Upper lobe of left lung (tissue), 6 donors: ENCODE measurements around the gene DRAM1. TPM values are rescaled to one million over a fixed set of nuclear protein-coding genes. Genes with fewer than 3 reads are reported as not detected.
A peak's percentile ranks its signal among the peaks of the same experiment; 100 is the strongest.

Source experiments
- ATAC-seq, 2 donors: fragments of 200-7000 bp; cut with Tn5 transposase; one replicate each; pipeline ENCODE4 v1.9.1; 2022; ENCODE audit warnings: mild to moderate bottlenecking in 2 of 2, moderate library complexity in 2 of 2; ENCODE audit not compliant: low FRiP score in 2 of 2
- DNase-seq, 2 donors: peaks; one replicate each; pipeline ENCODE4 v3.0.0-alpha.2; 2019 to 2020
- H3K27ac ChIP-seq, 4 donors: fragments of 200-600 bp; sonication (generic); one replicate each; pipeline ENCODE4 v1.5.1; 2016 to 2019
- H3K27me3 ChIP-seq, 4 donors: fragments of 200-600 bp; sonication (generic); one replicate each; pipeline ENCODE4 v1.5.1; 2017 to 2019
- H3K36me3 ChIP-seq, 4 donors: fragments of 200-600 bp; sonication (generic); one replicate each; pipeline ENCODE4 v1.5.1; 2016 to 2019
- H3K4me1 ChIP-seq, 4 donors: fragments of 200-600 bp; sonication (generic); one replicate each; pipeline ENCODE4 v1.5.1; 2018 to 2019
- H3K4me3 ChIP-seq, 4 donors: fragments of 200-600 bp; sonication (generic); one replicate each; pipeline ENCODE4 v1.5.1; 2017 to 2019; ENCODE audit warnings: mild to moderate bottlenecking in 2 of 4, moderate library complexity in 1 of 4
- H3K9me3 ChIP-seq, 4 donors: fragments of 200-600 bp; sonication (generic); one replicate each; pipeline ENCODE4 v1.5.1; 2018 to 2019
- CTCF ChIP-seq, 6 experiments: fragments of 450-650 bp in 4 of 6; fragments of 200-600 bp in 2 of 6; sonication (generic) in 2 of 6; IDR thresholded peaks; one replicate each; pipeline ENCODE4 v1.5.1; 2016 to 2019; ENCODE audit warnings: antibody characterized with exemption in 6 of 6
- EP300 ChIP-seq, 4 donors: sonication (generic); formaldehyde crosslinking; IDR thresholded peaks; one replicate each; pipeline ENCODE4 v1.5.1; 2017; ENCODE audit warnings: antibody characterized with exemption in 4 of 4, control low read depth in 2 of 4
- POLR2A ChIP-seq, 4 donors: fragments of 450-650 bp; IDR thresholded peaks; one replicate each; pipeline ENCODE4 v1.5.1; 2016 to 2017; ENCODE audit warnings: antibody characterized with exemption in 4 of 4, mild to moderate bottlenecking in 2 of 4
- POLR2AphosphoS5 ChIP-seq, 2 donors: sonication (generic); formaldehyde crosslinking; IDR thresholded peaks; one replicate each; pipeline ENCODE4 v1.5.1; 2017; ENCODE audit warnings: antibody characterized with exemption in 2 of 2
- WGBS, 2 donors: methylation state at CpG; one replicate each; pipeline ENCODE4 v1.1.5; 2017 to 2018; 5-methylcytosine and 5-hydroxymethylcytosine counted together
- total RNA-seq, 6 donors: library from RNA; depleted of rRNA in 4 of 6; stranded (reverse); fragments of >200 nt in 4 of 6; gene quantifications; one replicate each; pipeline versions ENCODE4 v1.1.0 to v1.2.1, GENCODE V29; 2016 to 2021
- donor health status: DM: no; HTN: no; CAD: no; lungs with moderate emphysema.
- donor health status: DM: no; HTN: yes; CAD: no; lungs with severe emphysema.

Gene DRAM1
- total RNA-seq, 6 donors from 2014 or later: 28.9 to 203 (median 142) TPM

- Histone ChIP-seq H3K36me3 (no peaks in the 10 kb centered on the region), H3K9me3 (no peaks in the 10 kb centered on the region), H3K4me1 (peaks cover 21 to 50% (median 41%) of the 10 kb centered on the region in 4 donors), H3K27ac (peak overlapping the region; percentile 54 to 82 (median 74)), H3K4me3 (no peak overlapping the region), H3K27me3 (no peaks in the 10 kb centered on the region)
- TF ChIP-seq POLR2A (IDR thresholded peaks at IDR 0.05) (no peak), EP300 (IDR thresholded peaks at IDR 0.05) (no peak), POLR2AphosphoS5 (IDR thresholded peaks at IDR 0.05) (no peak), CTCF (IDR thresholded peaks at IDR 0.05) (no peak)
- DNase-seq: no peak
- no peak for ATAC-seq
Measured at GRCh38 chr12:101892794-101893193, 15.4 kb downstream of the DRAM1 start.

DNA sequence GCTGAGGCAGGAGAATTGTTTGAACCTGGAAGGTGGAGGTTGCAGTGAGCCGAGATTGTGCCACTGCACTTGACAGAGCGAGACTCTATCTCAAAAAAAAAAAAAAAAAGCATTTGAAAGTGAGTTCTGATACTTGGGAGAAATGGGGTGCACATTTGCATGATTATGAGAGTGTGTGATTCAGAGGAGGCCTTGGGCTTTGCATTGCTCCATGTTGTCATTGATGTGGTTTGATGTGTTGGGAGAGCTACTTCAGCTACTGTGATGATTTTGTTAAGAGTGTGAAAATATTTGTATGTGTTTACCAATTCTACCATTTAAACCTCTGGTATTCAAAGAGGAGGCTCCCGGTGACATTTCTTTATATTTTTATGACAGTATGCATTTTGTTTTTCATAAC is 24.4 kb downstream of the DRAM1 start:
- Histone ChIP-seq H3K27ac (peak overlapping the region; percentile 39 to 80 (median 77)), H3K9me3 (no peaks in the 10 kb centered on the region), H3K36me3 (peaks cover 0 to 45% (median 7%) of the 10 kb centered on the region in 4 donors), H3K4me1 (peaks cover 24 to 48% (median 35%) of the 10 kb centered on the region in 4 donors), H3K4me3 (no peak overlapping the region), H3K27me3 (no peaks in the 10 kb centered on the region)
- ATAC-seq: no peak
- no peak for TF ChIP-seq POLR2A (IDR thresholded peaks at IDR 0.05)
- no peak for TF ChIP-seq EP300 (IDR thresholded peaks at IDR 0.05)
- no peak for TF ChIP-seq POLR2AphosphoS5 (IDR thresholded peaks at IDR 0.05)
- TF ChIP-seq CTCF (IDR thresholded peaks at IDR 0.05): no peak
- 60 to 65% methylated on average over 3 of the region's 3 CpGs for WGBS, 2 donors
- no peak for DNase-seq

- no peak overlapping the region for H3K4me3 ChIP-seq
- H3K36me3 ChIP-seq: peaks cover 0 to 48% (median 7%) of the 10 kb centered on the region in 4 donors
- no peak for DNase-seq
Measured at GRCh38 chr12:101902641-101903040, 25.3 kb downstream of the DRAM1 start.

GRCh38 chr12:101906226-101906625 is 28.8 kb downstream of the DRAM1 start:
- 54 to 65% methylated on average over 2 of the region's 2 CpGs for WGBS, 2 donors
- H3K9me3 ChIP-seq: no peaks in the 10 kb centered on the region
- H3K36me3 ChIP-seq: peaks cover 0 to 43% (median 2%) of the 10 kb centered on the region in 4 donors
- H3K4me1 ChIP-seq: peaks cover 24 to 55% (median 41%) of the 10 kb centered on the region in 4 donors
- TF ChIP-seq POLR2A (IDR thresholded peaks at IDR 0.05) (no peak), POLR2AphosphoS5 (IDR thresholded peaks at IDR 0.05) (no peak), CTCF (IDR thresholded peaks at IDR 0.05) (no peak), EP300 (IDR thresholded peaks at IDR 0.05) (no peak)
- H3K27ac ChIP-seq: peak overlapping the region in 2 of 4 donors; percentile 33 to 79
- H3K27me3 ChIP-seq: no peaks in the 10 kb centered on the region
- no peak overlapping the region for H3K4me3 ChIP-seq
- ATAC-seq (no peak), DNase-seq (peak in 1 of 2 donors; percentile 53)

More at GRCh38 chr12:101902641-101903040, 25.3 kb downstream of the DRAM1 start:
- peak; percentile 56 to 78 for ATAC-seq
- Histone ChIP-seq H3K27ac (peak overlapping the region; percentile 39 to 80 (median 77)), H3K9me3 (no peaks in the 10 kb centered on the region), H3K4me1 (peaks cover 24 to 55% (median 38%) of the 10 kb centered on the region in 4 donors), H3K27me3 (no peaks in the 10 kb centered on the region)
- 29 to 45% methylated on average over 8 of the region's 8 CpGs for WGBS, 2 donors
- peak in 1 of 2 donors; percentile 42 for TF ChIP-seq POLR2AphosphoS5 (IDR thresholded peaks at IDR 0.05)
- TF ChIP-seq EP300 (IDR thresholded peaks at IDR 0.05): peak in 2 of 4 donors; percentile 43 to 90
- TF ChIP-seq CTCF (IDR thresholded peaks at IDR 0.05): no peak
- TF ChIP-seq POLR2A (IDR thresholded peaks at IDR 0.05): no peak

GRCh38 chr12:101908395-101908794 is 31.0 kb downstream of the DRAM1 start:
- DNase-seq (peak in 1 of 2 donors; percentile 46), ATAC-seq (peak; percentile 39 to 73)
- TF ChIP-seq CTCF (IDR thresholded peaks at IDR 0.05) (no peak), EP300 (IDR thresholded peaks at IDR 0.05) (peak in 2 of 4 donors; percentile 56 to 90), POLR2A (IDR thresholded peaks at IDR 0.05) (peak in 1 of 4 donors; percentile 42)
- no peaks in the 10 kb centered on the region for H3K27me3 ChIP-seq
- peaks cover 0 to 31% (median 2%) of the 10 kb centered on the region in 4 donors for H3K36me3 ChIP-seq
- peaks cover 3 to 34% (median 23%) of the 10 kb centered on the region in 4 donors for H3K4me1 ChIP-seq
- 77 to 86% methylated on average over 3 of the region's 3 CpGs for WGBS, 2 donors
- H3K9me3 ChIP-seq: no peaks in the 10 kb centered on the region
- H3K4me3 ChIP-seq: no peak overlapping the region
- peak overlapping the region; percentile 25 to 79 (median 53) for H3K27ac ChIP-seq
